PFSK-1 (cell line): ENCODE measurements around the gene HES5.

ENCODE experiments used
- FOXP2 ChIP-seq: optimal IDR thresholded peaks from 2 replicates; pipeline ENCODE3; 2011; ENCODE audit warnings: borderline replicate concordance, control low read depth, inconsistent platforms; ENCODE audit not compliant: insufficient read depth; ENCODE audit errors: extremely low read length, extremely low read depth
- POLR2AphosphoS5 ChIP-seq: IDR thresholded peaks from 2 replicates; pipeline ENCODE4 v1.6.1; 2012; ENCODE audit warnings: low read depth, mild to moderate bottlenecking, control low read depth, low read length, moderate library complexity
- REST ChIP-seq, 2 experiments: IDR thresholded peaks; 2 replicates each; pipeline versions ENCODE4 v1.6.1 to v1.8.0; 2011 to 2012; ENCODE audit warnings: low read depth in 2 of 2, low read length in 2 of 2, control low read depth in 1 of 2, inconsistent platforms in 1 of 2, mild to moderate bottlenecking in 1 of 2, moderate library complexity in 1 of 2; ENCODE audit not compliant: insufficient read depth in 1 of 2
- SIN3A ChIP-seq: IDR thresholded peaks from 2 replicates; pipeline ENCODE4 v1.6.1; 2012; ENCODE audit warnings: mild to moderate bottlenecking, low read length, moderate library complexity, borderline replicate concordance; ENCODE audit not compliant: insufficient read depth
- TAF1 ChIP-seq: IDR thresholded peaks from 2 replicates; pipeline ENCODE4 v1.6.1; 2012; ENCODE audit warnings: low read length, control low read depth, borderline replicate concordance; ENCODE audit not compliant: insufficient read depth

- TF ChIP-seq TAF1 (no peak), POLR2AphosphoS5 (no peak), REST (IDR thresholded peaks at IDR 0.05; ENCODE audit: insufficient read depth in 1 of 2, low read depth in 2 of 2, low read length in 2 of 2) (no peak), SIN3A (no peak), FOXP2 (no peak)
These were observed 23.0 kb downstream of the HES5 start for GRCh38 chr1:2506901-2507565.
